LNCAP (cell line): ENCODE results near the gene C2orf49.
A peak's percentile ranks its signal among the peaks of the same experiment; 100 is the strongest.

Source experiments
- CTCF ChIP-seq: fragments of 450-650 bp; IDR thresholded peaks from 2 replicates; pipeline ENCODE4 v1.5.1; 2017; ENCODE audit warnings: mild to moderate bottlenecking

C2orf49 gene

GRCh38 chr2:105368759-105369408, 31.5 kb downstream of the C2orf49 start:
- no peak for TF ChIP-seq CTCF

GRCh38 chr2:105369777-105370690, 32.7 kb downstream of the C2orf49 start:
- peak; percentile 77 for TF ChIP-seq CTCF

GRCh38 chr2:105371156-105371555, 33.8 kb downstream of the C2orf49 start:
- no peak for TF ChIP-seq CTCF

- TF ChIP-seq CTCF: no peak
These were observed 34.5 kb downstream of the C2orf49 start for GRCh38 chr2:105371810-105372209.

- TF ChIP-seq CTCF: no peak
These were observed 36.0 kb downstream of the C2orf49 start for GRCh38 chr2:105373344-105373781.

GRCh38 chr2:105373895-105374401, 36.6 kb downstream of the C2orf49 start:
- TF ChIP-seq CTCF: no peak

- no peak for TF ChIP-seq CTCF
These were observed 37.7 kb downstream of the C2orf49 start for GRCh38 chr2:105375001-105375561.
